Right atrium auricular region (tissue), 2 donors: Measurements from ENCODE around the gene OSBPL6. TPM values are rescaled to one million over a fixed set of nuclear protein-coding genes. Genes with fewer than 3 reads are reported as not detected.

Experiments
- DNase-seq: peaks from one replicate; pipeline ENCODE4 v3.0.0-alpha.2; 2019; ENCODE audit warnings: low spot score
- H3K27ac ChIP-seq, 2 donors: fragments of 200-600 bp; sonication (generic); 1 replicate in 1 of 2; 2 replicates in 1 of 2; pipeline ENCODE4 v1.5.1; 2016 to 2019
- H3K27me3 ChIP-seq, 2 donors: fragments of 200-600 bp; sonication (generic); one replicate each; pipeline versions ENCODE4 v1.5.1 to v1.6.0; 2017 to 2019
- H3K36me3 ChIP-seq: fragments of 200-600 bp; sonication (generic); one replicate; pipeline ENCODE4 v1.5.1; 2016
- H3K4me1 ChIP-seq, 2 donors: fragments of 200-600 bp; sonication (generic); one replicate each; pipeline versions ENCODE4 v1.5.1 to v1.6.0; 2017 to 2019
- H3K4me3 ChIP-seq, 2 donors: fragments of 200-600 bp; sonication (generic); 1 replicate in 1 of 2; 2 replicates in 1 of 2; pipeline ENCODE4 v1.5.1; 2017 to 2019; ENCODE audit warnings: mild to moderate bottlenecking in 1 of 2, moderate library complexity in 1 of 2
- H3K9me3 ChIP-seq, 2 donors: fragments of 200-600 bp; sonication (generic); one replicate each; pipeline ENCODE4 v1.5.1; 2019
- CTCF ChIP-seq, 2 donors: fragments of 200-600 bp; sonication (generic); IDR thresholded peaks; one replicate each; pipeline ENCODE4 v1.5.1; 2019; ENCODE audit warnings: antibody characterized with exemption in 2 of 2
- total RNA-seq, 2 donors: library from RNA; depleted of rRNA; stranded (reverse); fragments of >200 nt; gene quantifications; one replicate each; pipeline ENCODE4 v1.1.0, GENCODE V29; 2016

Gene OSBPL6
- total RNA-seq, 2 donors from 2014 or later: 4.8 to 11.5 TPM

DNA sequence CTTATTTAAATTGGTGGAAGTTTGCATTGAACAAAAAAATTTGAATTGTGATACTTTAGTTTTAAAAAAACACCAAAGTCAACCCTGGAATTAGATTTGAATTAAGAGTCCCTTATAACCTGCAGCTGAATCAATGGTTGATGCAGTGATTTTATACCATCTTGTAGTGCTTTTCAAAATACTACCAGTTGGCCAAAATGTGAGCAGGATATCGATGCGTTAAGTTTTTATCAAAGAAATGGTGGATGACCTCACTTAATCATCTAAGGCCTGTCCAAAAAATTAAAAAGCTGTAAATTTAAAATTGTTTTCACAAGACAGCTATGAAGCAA is 48.2 kb downstream of the OSBPL6 start:
- peaks cover 0 to 40% of the 10 kb centered on the region in 2 donors for H3K4me1 ChIP-seq
- H3K27me3 ChIP-seq: no peaks in the 10 kb centered on the region
- no peak for DNase-seq
- H3K27ac ChIP-seq: peak overlapping the region; percentile 62 to 70
- H3K36me3 ChIP-seq: no peaks in the 10 kb centered on the region
- H3K4me3 ChIP-seq: no peak overlapping the region
- TF ChIP-seq CTCF (IDR thresholded peaks at IDR 0.05): no peak
- no peaks in the 10 kb centered on the region for H3K9me3 ChIP-seq

DNA sequence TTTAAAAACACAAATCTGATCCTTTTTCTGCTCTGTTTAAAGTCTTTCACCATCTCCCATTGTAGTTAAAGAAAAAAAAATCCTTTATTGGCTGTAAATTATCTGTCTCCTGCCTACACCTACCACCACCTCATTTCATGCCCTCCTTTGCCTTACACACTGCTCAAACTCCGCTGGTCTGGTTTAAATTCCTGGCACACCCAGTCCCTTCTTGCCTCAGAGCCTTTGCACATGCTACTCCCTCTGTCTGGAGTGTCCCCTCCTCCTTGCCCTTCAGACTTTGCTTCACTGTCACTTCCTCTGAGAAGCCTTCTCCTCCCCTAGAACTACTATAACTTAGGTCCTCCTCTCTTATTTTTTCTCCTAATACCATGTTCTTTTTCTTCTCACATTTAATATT is 49.6 kb downstream of the OSBPL6 start:
- no peak overlapping the region for H3K27ac ChIP-seq
- peaks cover 0 to 31% of the 10 kb centered on the region in 2 donors for H3K4me1 ChIP-seq
- no peak for DNase-seq
- H3K9me3 ChIP-seq: no peaks in the 10 kb centered on the region
- no peaks in the 10 kb centered on the region for H3K27me3 ChIP-seq
- H3K4me3 ChIP-seq: no peak overlapping the region
- TF ChIP-seq CTCF (IDR thresholded peaks at IDR 0.05): no peak
- no peaks in the 10 kb centered on the region for H3K36me3 ChIP-seq

DNA sequence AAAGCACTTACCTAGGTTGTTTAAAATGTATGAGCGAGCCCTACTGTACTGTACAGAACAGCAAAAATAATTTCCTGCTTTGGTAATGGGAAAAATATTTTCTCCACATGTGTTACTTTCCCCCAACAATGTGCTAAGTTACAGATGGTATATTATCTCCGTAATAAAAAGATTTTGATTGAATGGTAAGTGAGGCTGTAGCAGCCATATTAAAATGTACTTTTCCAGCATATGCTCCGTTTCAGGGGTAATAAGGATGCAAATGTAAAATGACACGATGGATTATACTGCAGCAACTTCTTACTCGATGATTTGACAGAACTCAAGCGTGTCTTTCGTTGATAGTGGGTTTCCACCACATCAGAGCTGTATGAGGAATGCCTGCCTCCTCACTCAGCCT is 50.5 kb downstream of the OSBPL6 start:
- no peak for DNase-seq
- TF ChIP-seq CTCF (IDR thresholded peaks at IDR 0.05): no peak
- Histone ChIP-seq H3K36me3 (no peaks in the 10 kb centered on the region), H3K4me3 (no peak overlapping the region), H3K27me3 (no peaks in the 10 kb centered on the region), H3K4me1 (peaks cover 0 to 31% of the 10 kb centered on the region in 2 donors), H3K9me3 (no peaks in the 10 kb centered on the region), H3K27ac (no peak overlapping the region)

- H3K4me1 ChIP-seq: peaks cover 0 to 43% of the 10 kb centered on the region in 2 donors
- H3K27ac ChIP-seq: peak overlapping the region; percentile 44 to 61
- no peak for DNase-seq
- H3K27me3 ChIP-seq: no peaks in the 10 kb centered on the region
- no peaks in the 10 kb centered on the region for H3K9me3 ChIP-seq
- no peak overlapping the region for H3K4me3 ChIP-seq
- no peaks in the 10 kb centered on the region for H3K36me3 ChIP-seq
- no peak for TF ChIP-seq CTCF (IDR thresholded peaks at IDR 0.05)
Observed at GRCh38 chr2:178246696-178247095, 52.4 kb downstream of the OSBPL6 start.

DNA sequence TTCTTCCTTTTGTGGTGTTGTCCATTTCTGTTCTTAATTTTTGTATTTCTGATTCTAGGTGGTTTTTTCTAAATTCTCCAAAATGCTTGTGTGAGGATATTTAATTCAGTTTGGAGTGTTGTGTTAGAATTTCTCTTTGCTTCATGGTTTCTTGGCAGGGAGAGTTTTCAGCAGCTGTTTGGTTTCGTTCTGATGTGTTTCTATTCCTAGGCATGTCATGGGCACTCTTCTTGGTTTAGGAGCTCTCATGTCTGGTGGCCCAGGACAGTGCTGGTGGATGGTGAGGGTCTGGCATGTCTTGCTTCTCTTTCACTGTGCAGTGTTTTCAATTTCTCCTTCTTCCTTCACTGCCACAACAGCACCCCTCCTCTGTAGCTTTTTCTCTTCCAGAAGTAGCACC is 52.9 kb downstream of the OSBPL6 start:
- no peaks in the 10 kb centered on the region for H3K36me3 ChIP-seq
- no peak for DNase-seq
- TF ChIP-seq CTCF (IDR thresholded peaks at IDR 0.05): no peak
- peak overlapping the region; percentile 44 to 61 for H3K27ac ChIP-seq
- H3K27me3 ChIP-seq: no peaks in the 10 kb centered on the region
- no peaks in the 10 kb centered on the region for H3K9me3 ChIP-seq
- peaks cover 0 to 38% of the 10 kb centered on the region in 2 donors for H3K4me1 ChIP-seq
- no peak overlapping the region for H3K4me3 ChIP-seq

DNA sequence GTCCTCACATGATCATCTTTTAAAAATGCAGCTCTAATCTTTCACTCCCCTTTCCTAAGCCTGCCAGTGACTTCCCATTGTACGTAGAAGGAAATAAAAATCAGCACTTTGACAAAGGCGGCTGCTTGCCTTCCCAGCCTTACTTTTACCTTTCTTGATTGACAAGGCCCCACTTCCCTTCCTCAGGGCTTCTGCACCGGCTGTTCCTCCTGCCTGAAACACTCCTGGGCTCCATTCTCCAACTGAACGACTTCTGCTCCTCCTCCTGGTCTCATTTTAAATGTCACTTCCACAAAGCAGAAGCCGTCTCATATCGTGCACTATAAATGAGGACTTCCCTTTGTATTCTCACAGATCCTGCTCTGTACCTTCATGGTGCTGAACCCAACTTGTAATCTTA is 56.1 kb downstream of the OSBPL6 start:
- no peak overlapping the region for H3K27ac ChIP-seq
- H3K36me3 ChIP-seq: no peaks in the 10 kb centered on the region
- DNase-seq: no peak
- no peak overlapping the region for H3K4me3 ChIP-seq
- TF ChIP-seq CTCF (IDR thresholded peaks at IDR 0.05): no peak
- no peaks in the 10 kb centered on the region for H3K9me3 ChIP-seq
- H3K4me1 ChIP-seq: peaks cover 0 to 34% of the 10 kb centered on the region in 2 donors
- H3K27me3 ChIP-seq: no peaks in the 10 kb centered on the region
